Skeletal muscle cell (primary cell): Measurements from ENCODE around the gene ATP6V0D1.
A peak's percentile ranks its signal among the peaks of the same experiment; 100 is the strongest.
"Not testable (repeated sequence)": the region's sequence is repeated elsewhere in the genome, so short reads cannot be mapped to it uniquely, and the experiment has no call there.

ENCODE experiments used
- DNase-seq: peaks from one replicate; pipeline ENCODE4 v3.0.0-alpha.2; 2010; ENCODE audit warnings: low read depth
- H3K4me3 ChIP-seq: 2 replicates; pipeline ENCODE4 v1.5.1; 2011; ENCODE audit warnings: low read depth, mild to moderate bottlenecking, control low read depth, low read length, moderate library complexity

The ATP6V0D1 gene

GRCh38 chr16:67415872-67416793 is 64.8 kb downstream of the ATP6V0D1 start, which contains the start of gene ZDHHC1:
Gene ZDHHC1 (minus strand): TSS chr16:67416477. CDS start chr16:67407775, 8,702 bp downstream.
- DNase-seq, result no peak
- H3K4me3 ChIP-seq, result peak within 1 kb of the TSS; percentile 76

GRCh38 chr16:67415421-67415820 is 65.5 kb downstream of the ATP6V0D1 start:
- DNase-seq, result not testable (repeated sequence)
- H3K4me3 ChIP-seq, result peak overlapping the region; percentile 76

GRCh38 chr16:67413978-67414911 is 66.7 kb downstream of the ATP6V0D1 start:
- DNase-seq, result no peak
- H3K4me3 ChIP-seq, result no peak overlapping the region

GRCh38 chr16:67412294-67412693 is 68.7 kb downstream of the ATP6V0D1 start:
- no peak for DNase-seq
- H3K4me3 ChIP-seq, result no peak overlapping the region

- DNase-seq, result no peak
- no peak overlapping the region for H3K4me3 ChIP-seq
Observed at GRCh38 chr16:67411339-67411738, 69.6 kb downstream of the ATP6V0D1 start.

- H3K4me3 ChIP-seq, result no peak overlapping the region
- no peak for DNase-seq
Observed at GRCh38 chr16:67409631-67410030, 71.3 kb downstream of the ATP6V0D1 start.

GRCh38 chr16:67407788-67408452 is 73.0 kb downstream of the ATP6V0D1 start:
- no peak for DNase-seq
- no peak overlapping the region for H3K4me3 ChIP-seq

GRCh38 chr16:67407176-67407787 is 73.7 kb downstream of the ATP6V0D1 start:
- DNase-seq, result no peak
- no peak overlapping the region for H3K4me3 ChIP-seq

- H3K4me3 ChIP-seq, result no peak overlapping the region
- peak; percentile 71 for DNase-seq
Observed at GRCh38 chr16:67406111-67406971, 74.6 kb downstream of the ATP6V0D1 start.

GRCh38 chr16:67405336-67405735 is 75.6 kb downstream of the ATP6V0D1 start:
- no peak for DNase-seq
- H3K4me3 ChIP-seq, result no peak overlapping the region

GRCh38 chr16:67404740-67405226 is 76.2 kb downstream of the ATP6V0D1 start:
- no peak overlapping the region for H3K4me3 ChIP-seq

GRCh38 chr16:67403976-67404555 is 76.9 kb downstream of the ATP6V0D1 start:
- no peak for DNase-seq
- H3K4me3 ChIP-seq, result no peak overlapping the region

More at GRCh38 chr16:67404740-67405226, 76.2 kb downstream of the ATP6V0D1 start:
- DNase-seq, result no peak

- DNase-seq, result no peak
- no peak overlapping the region for H3K4me3 ChIP-seq
Observed at GRCh38 chr16:67400901-67401300, 80.1 kb downstream of the ATP6V0D1 start.

GRCh38 chr16:67399749-67400704 is 80.9 kb downstream of the ATP6V0D1 start:
- H3K4me3 ChIP-seq, result no peak overlapping the region
- DNase-seq, result no peak

GRCh38 chr16:67399218-67399733 is 81.7 kb downstream of the ATP6V0D1 start:
- no peak overlapping the region for H3K4me3 ChIP-seq
- no peak for DNase-seq

- DNase-seq, result no peak
- no peak overlapping the region for H3K4me3 ChIP-seq
Observed at GRCh38 chr16:67398546-67399217, 82.3 kb downstream of the ATP6V0D1 start.
